ENCODE data around the gene CSF1R. TPM values are rescaled to one million over a fixed set of nuclear protein-coding genes. Genes with fewer than 3 reads are reported as not detected.
A peak's percentile ranks its signal among the peaks of the same experiment; 100 is the strongest.

CSF1R gene
- total RNA-seq, 1 donor from 2014 or later, result not detected

DNA sequence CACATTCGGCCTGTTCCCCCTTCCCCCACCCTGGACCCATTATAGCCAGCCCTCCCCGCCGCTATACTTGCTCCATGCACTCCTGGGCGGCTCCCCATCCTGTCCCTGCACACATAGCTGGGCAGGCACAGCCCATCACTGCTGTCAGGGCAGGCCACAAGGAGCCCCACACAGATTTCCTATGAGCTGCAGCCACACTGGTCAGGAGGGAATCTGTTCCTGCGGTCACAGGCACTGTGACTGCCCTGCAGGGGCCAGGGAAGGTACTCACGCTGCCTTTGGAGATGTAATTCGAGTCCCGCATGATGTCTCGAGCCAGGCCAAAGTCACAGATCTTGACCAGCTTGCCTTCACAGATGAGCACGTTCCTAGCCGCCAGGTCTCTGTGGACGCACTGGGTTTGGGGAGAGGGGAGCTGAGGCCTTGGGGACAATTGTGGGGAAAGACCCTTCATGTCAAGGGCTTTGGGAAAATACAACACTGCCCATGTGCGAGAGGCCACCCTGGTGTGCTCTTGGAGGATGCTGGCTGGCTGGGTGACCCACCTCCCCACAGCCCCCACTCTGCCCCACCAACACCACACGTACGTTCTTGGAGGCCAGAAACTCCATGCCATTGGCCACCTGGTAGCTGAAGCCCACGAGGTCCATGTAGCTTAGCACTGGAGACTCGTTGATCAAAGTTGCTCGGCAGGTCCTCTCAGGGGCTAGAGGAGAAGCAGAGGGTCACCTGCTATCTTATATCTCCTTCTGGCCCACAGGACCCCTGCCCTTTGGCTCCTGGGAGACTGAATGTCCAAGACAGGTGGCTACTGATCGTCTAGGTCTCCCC is 34.5 kb upstream of the CSF1R start:
- no peak for DNase-seq (ENCODE audit: low read depth in 2 of 2)

DNA sequence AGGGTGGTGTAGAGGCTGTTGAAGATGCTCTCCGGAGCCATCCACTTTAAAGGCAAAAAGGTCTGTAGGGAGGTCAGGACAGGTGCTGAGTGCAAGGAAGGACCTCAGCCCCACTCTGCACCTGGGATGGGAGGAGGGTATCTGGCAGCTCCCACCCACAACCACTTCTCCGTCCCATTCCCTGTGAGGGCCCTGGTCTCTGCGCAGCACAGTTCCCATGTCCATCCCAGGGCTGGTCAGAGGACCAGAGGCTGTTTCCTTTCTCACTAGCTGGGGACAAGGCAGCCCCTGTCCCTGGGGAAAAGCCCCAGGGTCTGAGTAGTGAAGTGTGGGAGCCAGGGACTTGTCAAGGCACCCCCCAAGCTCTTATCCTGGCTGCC is 33.7 kb upstream of the CSF1R start:
- DNase-seq (ENCODE audit: low read depth in 2 of 2), result no peak

DNA sequence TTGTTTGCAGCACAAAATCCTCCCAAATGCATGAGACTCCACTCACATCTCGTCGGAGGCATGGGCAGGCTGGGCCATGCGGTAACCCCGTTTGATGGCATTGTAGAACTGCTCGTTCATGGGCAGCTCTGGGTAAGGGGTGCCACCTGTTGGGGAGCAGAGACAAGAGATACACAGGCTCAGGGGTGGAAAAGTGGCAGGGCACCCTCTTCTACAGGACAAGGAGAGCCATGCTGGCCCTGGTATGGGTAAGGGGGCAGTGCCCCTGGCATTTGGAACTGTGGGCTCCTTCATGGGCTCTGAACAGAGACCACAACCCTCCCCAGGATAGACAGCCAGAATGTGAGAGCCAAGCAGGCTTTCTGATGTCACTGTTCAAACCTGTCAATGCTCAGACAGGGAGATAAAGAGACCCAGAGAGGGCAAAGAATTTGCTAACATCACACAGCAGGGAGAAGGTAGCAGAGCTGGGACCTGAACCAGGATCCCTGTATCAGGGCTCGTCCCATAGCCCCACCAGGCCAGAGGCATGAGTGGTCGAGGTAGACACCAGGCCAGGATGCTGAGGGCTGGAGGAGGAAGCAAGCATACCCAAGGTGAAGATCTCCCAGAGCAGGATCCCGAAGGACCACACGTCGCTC is 33.2 kb upstream of the CSF1R start:
- no peak for DNase-seq (ENCODE audit: low read depth in 2 of 2)

DNA sequence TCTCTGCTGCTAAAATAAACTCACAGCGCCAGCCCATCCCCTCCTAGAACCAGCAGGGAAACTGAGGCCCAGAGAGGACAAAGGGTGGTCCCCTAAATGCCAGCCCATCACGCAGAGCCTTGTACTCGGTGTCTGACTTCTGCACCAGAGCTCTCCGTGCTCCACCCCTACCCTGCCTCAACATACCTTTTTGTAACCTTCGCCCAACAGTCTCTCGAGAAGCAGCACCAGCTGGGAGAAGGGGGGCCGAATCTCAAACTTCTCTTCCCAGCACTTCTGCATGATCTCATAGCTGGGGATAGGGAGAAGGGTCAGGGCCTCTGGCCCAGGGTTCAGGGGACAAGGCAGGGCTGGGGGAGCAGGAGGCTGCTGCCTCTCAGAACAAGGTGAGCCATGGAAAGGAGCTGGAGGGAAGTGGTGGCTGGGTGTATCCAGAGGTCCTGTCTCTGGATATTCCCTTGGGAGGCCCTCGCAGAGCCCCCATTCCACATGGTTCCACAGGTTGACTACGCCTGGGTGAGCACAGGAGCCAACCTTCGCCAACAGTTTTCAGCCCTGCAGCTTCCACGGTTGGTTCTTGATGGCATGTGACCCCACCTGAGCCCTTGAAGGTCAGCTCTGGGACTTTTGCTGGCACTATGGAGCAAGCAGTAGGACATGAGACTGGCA is 32.3 kb upstream of the CSF1R start:
- DNase-seq (ENCODE audit: low read depth in 2 of 2), result no peak

DNA sequence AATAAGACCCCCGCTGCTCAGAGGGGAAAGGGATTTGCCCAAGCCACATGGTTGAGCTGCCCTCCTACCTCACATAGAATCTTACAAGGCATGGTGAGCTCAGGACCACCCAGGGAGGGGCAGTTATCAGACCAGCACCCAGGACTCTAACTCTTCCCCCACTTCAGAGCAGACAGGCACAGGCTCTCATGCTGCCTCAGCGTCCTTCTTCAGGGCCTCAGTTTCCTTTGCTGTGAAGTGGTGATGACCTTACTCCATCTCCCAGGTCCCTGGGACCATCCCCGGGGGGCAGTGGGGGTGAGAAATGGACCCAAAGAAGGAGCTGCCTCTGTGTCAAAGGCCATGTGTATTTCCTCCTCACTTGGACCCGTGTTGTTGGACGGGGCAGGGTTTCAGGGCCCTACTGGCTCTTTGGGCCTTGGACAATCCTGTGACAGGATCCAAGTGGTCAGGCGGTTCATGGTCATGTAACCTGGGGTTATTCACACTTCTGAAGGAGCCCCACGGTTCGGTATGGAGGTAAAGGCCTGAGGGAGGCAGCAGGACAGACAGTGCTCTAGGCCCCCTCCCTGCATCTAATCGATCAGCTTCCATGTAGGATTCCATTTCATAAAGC is 31.7 kb upstream of the CSF1R start:
- DNase-seq (ENCODE audit: low read depth in 2 of 2), result no peak

DNA sequence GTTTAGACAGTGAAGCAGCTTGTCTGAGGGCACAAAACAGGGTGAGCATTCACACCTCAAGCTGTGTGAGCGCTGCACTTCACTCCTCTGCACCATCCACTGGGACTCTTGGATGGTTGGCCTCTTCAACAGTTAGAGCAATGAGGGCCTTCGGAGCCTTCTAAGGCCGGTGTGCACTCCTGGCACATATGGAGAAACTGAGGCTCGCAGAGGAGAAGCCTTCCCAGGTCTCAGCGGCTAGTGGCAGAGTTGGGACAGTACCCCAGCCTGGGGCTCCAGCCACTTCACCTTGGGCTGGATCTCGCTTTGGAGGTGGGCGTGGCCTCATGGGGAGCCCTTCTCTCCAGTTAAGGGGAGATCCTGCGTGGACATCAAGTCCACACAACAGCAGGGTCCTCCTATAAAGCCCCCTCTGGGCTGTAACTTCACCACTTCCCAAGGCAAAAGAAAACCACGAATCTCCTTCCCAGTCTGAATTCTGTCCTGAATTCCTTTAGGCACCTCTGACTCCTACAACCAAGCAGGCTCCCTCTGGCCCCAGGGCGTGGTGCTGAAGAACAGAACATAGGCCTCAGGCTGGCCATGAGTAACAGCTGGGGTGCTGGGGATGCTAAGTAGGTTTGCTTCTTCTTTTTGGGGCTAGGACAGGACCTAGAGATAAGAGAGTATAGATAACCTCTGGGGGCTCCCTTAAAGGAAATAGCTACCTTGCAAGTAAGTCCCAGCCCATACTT is 30.5 kb upstream of the CSF1R start:
- DNase-seq (ENCODE audit: low read depth in 2 of 2), result no peak

DNA sequence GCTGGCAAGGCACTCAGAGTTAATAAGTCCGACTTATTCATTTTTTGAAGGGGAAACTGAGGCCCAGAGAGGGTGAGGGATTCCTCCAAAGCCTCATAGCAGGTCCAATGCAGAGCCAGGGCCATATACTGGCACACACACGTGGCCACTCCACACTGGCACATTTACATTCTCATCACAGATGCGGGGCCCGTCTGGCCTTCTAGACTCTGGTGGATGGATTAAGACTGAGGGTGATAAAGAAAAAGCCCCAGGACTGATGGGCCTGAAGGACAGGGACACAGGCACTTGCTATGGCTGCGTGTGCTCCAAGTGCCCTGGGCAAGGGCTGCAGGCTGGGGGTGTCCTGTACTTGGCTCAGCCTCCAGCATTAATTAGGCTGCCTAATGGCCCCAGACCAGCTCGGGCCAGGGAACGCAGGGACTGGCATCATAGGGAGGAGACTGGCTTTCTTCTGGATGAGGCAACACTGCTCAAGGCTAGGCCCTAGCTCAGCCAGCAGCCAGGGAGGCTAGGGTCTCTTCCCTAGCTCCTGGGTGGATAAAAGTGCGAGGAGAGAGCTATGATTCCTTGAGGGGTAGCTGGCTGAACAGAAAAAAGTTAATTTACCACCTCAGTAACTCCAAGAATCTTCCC is 28.5 kb upstream of the CSF1R start:
- DNase-seq (ENCODE audit: low read depth in 2 of 2), result no peak

DNA sequence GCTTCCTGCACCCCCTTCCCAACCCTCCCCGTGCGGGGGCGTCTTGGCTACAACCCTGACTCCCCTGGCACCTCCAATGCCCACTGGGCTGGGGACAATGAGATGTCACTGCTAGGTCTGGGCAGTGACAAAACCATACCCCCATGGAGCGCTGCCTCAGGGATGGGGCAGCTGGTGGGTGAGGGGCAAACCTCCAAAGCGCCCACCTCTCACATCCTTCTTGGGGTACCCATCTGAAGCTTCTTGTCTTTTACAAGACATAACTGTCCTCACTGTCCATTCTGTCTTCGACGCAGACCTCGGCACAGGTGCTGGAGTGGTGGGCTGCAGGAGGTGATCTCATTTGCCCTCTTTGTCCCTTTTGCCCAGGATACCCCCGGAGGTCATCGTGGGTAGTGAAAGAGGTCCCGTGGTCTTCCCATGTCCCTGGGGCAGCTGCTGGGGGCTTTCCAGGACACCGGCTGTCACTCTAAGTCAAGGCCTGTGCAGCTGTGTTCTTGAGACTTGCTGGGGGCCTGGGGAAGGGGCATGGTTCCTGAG is 27.8 kb upstream of the CSF1R start:
- DNase-seq (ENCODE audit: low read depth in 2 of 2), result no peak

DNA sequence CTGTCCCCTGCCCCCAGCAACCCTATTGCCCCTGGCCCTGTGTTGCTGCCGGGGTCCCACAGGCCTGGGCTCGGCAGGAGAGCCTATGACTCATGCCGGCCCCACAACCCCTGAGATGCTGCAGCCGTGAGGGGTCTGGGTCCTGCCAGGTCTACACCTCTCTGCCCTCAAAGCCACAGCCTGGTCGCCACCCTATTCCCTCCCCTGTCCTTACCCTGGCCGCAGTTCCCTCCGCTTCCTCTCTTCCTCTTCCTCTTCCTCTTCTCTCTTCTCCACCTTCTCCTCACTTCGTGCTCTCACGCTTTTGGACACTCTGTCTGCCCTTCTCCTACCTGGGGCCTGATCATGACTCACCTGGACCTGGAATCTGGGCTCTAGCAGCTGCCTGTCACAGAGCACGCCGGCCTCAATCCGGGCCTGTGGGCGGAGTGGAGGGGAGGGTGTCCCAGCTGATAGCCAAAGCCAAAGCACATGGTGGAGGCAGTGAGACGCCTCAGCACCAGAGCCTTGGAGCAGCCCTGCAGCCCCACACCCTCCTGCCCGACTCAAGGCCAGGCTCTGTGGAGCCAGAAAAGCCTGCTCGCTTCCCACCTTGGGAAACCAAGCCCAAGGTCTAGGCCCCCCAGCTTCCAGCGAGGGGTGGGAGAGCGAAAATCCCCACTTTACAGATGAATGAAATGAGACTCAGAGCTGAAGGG is 26.8 kb upstream of the CSF1R start:
- DNase-seq (ENCODE audit: low read depth in 2 of 2), result no peak

DNA sequence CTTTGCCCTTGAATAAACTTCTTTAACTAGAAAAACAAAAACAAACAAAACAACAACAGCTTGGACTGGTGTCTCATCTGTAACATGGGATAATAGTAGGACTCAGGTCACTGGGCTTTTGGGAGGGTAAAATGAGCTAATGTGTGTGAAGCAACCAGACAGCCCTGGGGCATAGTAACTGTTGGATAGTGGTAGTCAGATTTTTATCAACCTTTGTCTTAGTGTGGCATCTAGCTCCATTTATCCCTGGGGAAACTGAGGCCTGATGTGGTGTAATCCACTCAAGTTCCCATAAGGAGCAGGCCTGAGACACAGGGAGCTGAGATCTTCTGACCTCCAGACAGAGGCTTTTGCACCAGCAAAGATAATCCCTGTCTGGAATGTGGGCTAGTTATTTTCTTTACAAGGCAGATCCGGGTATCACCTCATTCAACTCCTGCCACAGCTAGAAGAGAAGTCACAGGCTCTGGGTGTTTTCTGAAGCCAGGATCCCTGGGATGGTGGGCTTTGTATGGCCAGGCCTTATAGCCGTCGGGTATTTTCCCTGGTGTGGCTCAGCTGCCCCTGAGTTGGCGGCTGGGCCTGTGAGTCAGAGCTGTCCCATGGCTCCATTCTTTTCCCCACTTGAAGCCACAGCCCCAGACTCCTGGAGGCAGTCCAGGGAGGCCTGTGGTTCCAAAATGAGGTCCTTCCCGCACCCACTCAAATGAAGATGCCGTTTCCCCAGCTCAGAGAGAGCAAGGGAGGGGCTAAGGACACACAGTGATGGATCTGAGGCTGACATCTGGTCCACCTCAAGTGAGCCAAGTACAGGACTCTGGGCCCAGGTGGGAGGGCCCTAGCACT is 26.1 kb upstream of the CSF1R start:
- DNase-seq (ENCODE audit: low read depth in 2 of 2), result peak in 1 of 2 donors; percentile 58

DNA sequence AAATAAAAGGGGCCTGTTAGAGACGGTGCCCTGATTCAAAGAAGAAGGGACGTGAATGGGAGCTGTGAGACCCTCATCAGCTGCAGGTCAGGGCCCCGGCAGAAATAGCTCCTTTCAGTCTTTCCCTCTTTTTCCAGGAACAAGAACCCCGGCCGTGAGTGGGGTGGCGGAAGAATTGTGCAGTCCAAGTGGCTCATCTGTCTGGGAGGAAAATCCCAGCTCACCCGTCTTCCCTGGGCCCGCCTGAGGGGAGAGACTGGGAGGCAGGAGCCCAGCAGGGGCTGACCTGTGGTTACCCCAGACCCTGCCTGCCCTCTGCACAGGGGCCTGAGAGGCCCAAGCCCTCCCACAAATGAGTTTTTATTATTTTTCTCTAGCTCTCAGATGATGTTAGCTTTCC is 24.8 kb upstream of the CSF1R start:
- no peak for DNase-seq (ENCODE audit: low read depth in 2 of 2)

DNA sequence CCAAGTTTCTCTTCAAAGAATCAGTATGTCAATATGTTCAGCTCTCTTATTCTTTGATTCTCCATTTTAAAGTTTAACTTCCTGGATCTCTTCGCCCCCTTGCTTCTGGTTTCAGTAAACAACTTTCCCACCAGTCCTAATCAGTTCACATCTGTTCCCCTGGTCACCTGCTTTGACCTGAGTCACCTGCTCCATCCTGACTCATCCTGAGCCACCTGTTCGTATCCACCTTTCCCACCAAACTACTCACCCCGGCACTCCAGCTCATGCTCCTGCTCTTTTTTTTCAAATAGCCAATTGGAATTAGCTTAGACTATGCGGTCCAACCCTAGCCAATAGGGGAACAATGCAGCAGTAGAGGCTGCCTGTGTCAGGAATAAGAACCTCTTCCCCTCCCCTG is 23.6 kb upstream of the CSF1R start:
- no peak for DNase-seq (ENCODE audit: low read depth in 2 of 2)

DNA sequence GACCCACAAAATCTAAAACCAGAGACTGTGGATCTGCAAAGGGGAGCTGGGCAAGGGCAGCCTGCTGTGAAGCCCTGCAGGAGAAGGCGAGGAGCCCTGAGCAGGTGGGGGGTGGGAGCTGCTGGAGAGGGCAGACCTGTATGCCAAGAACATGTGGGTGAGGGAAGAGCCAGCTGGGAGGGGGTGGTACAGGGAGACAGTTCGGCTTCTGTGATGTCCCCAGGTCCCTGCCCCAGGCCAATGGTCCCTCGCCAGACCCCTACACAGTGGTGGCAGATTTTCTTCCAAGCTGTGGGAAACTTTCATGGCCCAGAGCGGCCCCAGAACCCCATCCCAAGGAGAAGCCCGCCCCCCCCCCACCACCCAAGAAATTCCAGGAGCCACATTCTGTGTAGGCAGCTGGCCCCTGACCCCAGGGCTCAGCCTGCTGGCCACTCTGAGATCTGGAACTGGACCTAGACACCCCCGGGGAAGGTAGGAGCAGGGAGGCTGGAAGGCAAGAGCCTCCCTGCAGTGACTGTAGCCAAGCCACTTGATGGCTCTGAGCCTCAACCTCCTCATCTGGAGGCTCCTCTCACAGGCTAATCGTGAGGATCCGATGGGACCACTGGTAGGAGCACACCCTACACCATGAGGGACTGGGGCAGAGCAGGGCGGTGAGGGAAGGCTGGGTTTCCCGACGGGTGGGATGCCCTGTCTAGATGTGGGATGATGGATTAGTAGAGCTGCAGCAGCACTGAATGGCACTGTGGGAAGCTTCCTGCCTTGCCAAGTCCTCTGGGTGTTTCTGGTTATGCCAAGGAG is 22.6 kb upstream of the CSF1R start:
- DNase-seq (ENCODE audit: low read depth in 2 of 2), result no peak

DNA sequence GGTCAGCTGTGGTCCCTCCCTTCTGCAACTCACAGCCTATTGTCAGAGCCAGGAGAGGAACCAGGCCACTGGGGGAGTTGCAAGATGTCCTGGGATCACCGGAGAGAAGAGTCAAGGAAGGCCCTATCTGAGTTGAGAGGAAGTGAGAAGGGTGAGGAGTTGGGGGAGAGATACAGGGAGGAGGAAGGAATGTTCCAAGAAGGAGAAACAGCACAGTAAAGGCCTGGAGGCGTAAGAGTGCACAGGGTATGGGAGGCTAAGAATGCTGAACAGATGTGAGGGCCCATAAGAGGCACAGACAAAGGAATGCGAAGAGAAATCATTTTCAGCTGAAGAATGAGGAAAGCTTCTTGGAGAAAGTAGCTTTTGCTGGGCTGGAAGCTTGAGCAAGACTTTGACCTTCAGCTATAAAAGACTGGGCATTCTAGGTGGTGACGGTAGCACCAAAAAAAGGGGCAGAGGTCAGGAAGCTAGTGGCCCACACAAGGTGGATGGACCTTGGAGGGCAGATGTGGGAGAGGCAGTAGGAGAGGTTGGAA is 21.6 kb upstream of the CSF1R start:
- no peak for DNase-seq (ENCODE audit: low read depth in 2 of 2)

DNA sequence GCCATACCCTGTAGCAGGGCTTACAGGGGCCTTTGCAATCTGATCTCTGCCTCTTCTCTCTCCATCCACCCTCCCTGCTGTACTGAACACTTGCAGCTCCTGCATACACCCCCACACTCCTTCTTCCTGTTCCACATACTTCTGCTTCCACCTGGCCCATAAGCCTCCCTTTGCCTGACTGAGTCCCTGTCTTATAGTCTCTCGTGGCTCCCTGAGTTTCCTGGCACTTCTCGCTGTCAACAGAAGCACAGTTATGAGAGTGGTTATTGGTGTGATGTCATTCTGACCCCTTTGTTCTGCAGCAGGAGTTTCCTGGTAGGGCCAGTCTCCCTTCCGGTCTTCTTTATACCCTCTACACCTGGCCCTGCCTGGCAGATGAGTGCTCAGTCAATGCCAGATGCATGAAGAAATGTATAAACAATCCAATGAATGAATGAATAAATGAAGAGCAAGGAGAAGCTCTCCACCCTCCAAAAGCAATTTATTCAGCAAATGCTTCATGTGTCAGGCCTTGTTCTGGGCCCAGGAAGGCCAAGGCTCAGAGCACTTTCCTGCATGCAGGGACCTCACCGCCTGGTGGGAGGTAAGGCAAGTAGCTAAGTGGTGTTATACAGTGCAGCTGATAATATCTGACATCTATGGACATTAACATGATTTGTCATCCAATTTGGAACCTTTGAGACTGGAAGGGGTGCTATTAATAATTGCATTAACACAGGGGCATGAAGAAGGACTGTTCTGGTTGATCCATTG is 20.5 kb upstream of the CSF1R start:
- peak; percentile 44 to 72 for DNase-seq (ENCODE audit: low read depth in 2 of 2)

DNA sequence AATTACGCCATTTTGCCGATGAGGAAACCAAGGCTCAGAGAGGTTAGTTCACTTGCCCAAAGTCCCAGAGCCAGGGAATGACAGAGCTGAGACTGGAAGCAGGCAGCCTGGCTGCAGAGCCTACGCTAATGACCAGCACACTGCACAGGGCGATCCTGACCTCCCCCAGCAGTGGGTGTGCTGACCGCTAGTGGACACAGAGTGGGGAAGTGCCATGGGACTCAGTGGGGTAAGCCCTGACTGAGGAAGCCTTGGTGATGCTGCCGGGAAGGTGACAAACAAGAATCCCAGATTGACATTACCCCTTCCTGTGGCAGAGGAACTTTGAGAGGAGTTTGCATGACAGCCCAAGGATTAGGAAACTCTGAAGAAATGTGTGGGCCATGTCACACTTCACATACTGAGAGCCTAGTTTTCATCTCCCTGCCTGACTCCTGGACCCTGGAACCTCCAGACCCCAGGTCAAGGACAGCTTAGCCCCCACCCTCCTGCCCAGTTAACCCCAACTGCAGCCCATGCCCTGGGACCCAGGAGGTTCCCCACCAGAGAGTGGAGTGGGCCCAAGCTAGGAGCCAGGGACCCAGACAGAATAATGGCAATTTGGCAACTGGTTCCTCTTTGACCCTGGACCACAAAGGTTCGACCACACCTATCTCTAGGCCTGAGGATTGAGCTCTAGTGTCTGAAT is 19.7 kb upstream of the CSF1R start:
- DNase-seq (ENCODE audit: low read depth in 2 of 2), result no peak

DNA sequence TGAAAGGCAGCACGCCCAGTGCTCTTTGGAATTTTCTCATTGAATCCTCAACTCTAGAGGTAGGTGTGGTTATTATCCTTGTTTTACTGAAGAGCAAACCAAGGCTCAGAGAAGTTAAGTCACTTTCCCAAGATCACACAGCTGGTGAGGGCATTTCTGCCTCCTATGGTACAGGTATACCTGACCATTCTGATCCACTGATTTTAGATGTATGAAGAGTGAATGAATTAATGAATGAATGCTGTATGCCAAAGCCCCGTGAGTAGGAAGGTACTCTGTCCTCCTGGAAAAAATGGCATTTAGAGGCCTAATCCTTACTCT is 18.2 kb upstream of the CSF1R start:
- DNase-seq (ENCODE audit: low read depth in 2 of 2), result no peak

All from lung microvascular endothelial cell (primary cell).